Activated CD4-positive, alpha-beta memory T cell treated with anti-CD3 and anti-CD28 coated beads, Interleukin-2, amount 10 ng/mL, durations not matched to agents 7 days and 5 days (primary cell): Measurements from ENCODE around the gene SMPDL3B. TPM values are rescaled to one million over a fixed set of nuclear protein-coding genes. Genes with fewer than 3 reads are reported as not detected.
A peak's percentile ranks its signal among the peaks of the same experiment; 100 is the strongest.

Experiments
- CTCF ChIA-PET: fragments of 350-600 bp; sonication (Branson Sonifier 250); formaldehyde crosslinking; loops from one replicate; lab custom pipeline; 2021; ENCODE audit warnings: antibody characterized with exemption, inconsistent platforms; lab: Charles Lee
- POLR2A ChIA-PET: fragments of 350-600 bp; sonication (Branson Sonifier 250); formaldehyde crosslinking; loops from one replicate; lab custom pipeline; 2021; ENCODE audit warnings: antibody characterized with exemption; lab: Charles Lee
- DNase-seq: peaks from one replicate; pipeline ENCODE4 v3.0.0-alpha.2; 2020
- H3K27ac Mint-ChIP-seq: one replicate; pipeline ENCODE4 v1.8.0; 2021; ENCODE audit warnings: mild to moderate bottlenecking, mixed read lengths
- H3K27me3 Mint-ChIP-seq: one replicate; pipeline ENCODE4 v1.8.0; 2021; ENCODE audit warnings: mixed read lengths
- H3K36me3 Mint-ChIP-seq: one replicate; pipeline ENCODE4 v1.8.0; 2021; ENCODE audit warnings: low read depth, mixed read lengths
- H3K4me1 Mint-ChIP-seq: one replicate; pipeline ENCODE4 v1.8.0; 2021; ENCODE audit warnings: mixed read lengths
- H3K4me3 Mint-ChIP-seq: one replicate; pipeline ENCODE4 v1.8.0; 2021; ENCODE audit warnings: mild to moderate bottlenecking, mixed read lengths
- H3K9me3 Mint-ChIP-seq: one replicate; pipeline ENCODE4 v1.8.0; 2021; ENCODE audit warnings: mixed read lengths
- total RNA-seq, 2 experiments: library from RNA; stranded (reverse); gene quantifications; one replicate each; pipeline ENCODE4 v1.2.3, GENCODE V29; 2021

Gene SMPDL3B
- total RNA-seq, 2 experiments from 2014 or later: 0.76 to 0.93 TPM

DNA sequence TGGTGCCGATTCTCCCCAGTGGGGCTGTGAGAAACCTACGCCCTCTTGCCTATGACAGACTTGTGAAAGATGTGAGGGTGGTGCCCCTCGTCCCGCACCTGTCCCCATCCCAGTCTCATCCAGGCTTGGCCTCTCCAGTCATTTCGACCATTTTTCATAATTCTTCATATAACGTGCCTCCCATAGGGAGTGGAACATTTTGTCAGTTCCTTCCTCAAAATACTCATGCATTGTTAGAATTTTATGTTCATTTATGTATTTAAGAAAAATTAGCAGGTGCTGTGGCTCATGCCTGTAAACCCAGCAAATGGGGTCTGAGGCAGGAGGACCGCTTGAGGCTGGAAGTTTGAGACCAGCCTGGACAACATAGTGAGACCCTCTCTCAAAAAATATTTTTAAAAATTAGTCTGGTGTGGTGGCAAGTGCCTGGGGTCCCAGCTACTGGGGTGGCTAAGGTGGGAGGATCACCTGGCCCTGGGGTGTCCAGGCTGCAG, 19.7 kb upstream of the SMPDL3B start:
- Mint-ChIP-seq H3K9me3 (peaks cover 3% of the 10 kb centered on the region), H3K4me1 (peaks cover 31% of the 10 kb centered on the region), H3K4me3 (peak overlapping the region; percentile 97), H3K27me3 (peaks cover 17% of the 10 kb centered on the region), H3K36me3 (peaks cover 31% of the 10 kb centered on the region), H3K27ac (peak overlapping the region; percentile 97)
- no peak for DNase-seq
- ChIA-PET POLR2A (interaction anchor here (1.1 kb wide), 1 partner anchor 17 kb away, joined by 3 read pairs; no protein-coding TSS in a partner anchor), CTCF (no interaction called here)

DNA sequence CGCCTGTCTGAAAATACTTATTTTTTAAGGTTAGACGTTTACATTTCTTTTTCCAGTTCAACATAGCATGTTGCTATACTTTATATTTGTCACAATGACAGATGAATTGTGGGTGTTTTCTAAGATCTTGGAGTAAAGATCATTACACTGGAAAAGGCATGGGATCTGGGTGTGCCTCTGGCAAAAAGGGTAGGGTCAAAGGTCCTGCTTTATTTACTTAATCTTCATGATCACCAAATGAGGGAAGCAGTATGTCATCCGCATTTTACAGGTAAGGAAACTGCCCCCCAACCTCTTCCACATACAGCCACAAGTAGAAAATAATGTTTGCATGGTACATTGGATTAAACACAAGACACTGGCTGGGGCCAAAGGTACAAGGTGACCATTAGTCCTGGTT, 12.5 kb upstream of the SMPDL3B start:
- no peak overlapping the region for H3K27ac Mint-ChIP-seq
- ChIA-PET CTCF (interaction anchor here (0.8 kb wide), 1 partner anchor 52 kb away, joined by 3 read pairs; no protein-coding TSS in a partner anchor), POLR2A (no interaction called here)
- H3K4me1 Mint-ChIP-seq: no peaks in the 10 kb centered on the region
- no peaks in the 10 kb centered on the region for H3K36me3 Mint-ChIP-seq
- no peaks in the 10 kb centered on the region for H3K9me3 Mint-ChIP-seq
- no peak for DNase-seq
- no peak overlapping the region for H3K4me3 Mint-ChIP-seq
- H3K27me3 Mint-ChIP-seq: peaks cover 22% of the 10 kb centered on the region

DNA sequence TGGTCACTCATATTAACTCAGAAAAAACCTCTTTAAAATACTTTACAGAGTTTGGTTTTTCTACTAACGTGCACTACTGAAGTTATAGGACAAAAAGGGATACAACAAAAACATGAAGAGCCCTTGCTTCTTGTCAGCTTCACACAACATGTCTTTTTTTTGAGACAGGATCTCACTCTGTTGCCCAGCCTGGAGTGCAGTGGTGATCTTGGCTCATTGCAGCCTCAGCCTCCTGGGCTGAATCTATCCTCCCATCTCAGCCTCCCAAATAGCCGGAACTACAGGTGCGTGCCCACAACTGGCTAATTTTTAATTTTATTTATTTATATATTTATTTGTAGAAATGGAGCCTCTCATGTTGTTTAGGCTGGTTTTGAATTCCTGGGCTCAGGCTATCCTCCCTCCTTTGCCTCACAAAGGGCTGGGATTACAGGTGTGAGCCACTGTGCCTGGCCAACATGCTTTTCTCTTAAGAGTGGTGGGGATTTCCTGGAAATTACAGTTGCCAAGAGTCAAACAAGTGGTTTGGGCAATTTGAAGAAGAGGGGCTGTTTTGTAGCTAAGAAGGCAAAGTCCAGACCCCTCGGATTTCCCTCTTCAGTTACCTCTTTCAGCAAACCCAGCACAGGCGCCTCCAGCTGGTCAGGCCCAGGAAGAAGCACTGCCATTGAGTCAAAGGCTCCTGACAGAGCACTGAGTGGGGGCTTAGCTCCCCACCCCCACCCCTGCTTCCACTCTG, 6.4 kb upstream of the SMPDL3B start:
- Mint-ChIP-seq H3K36me3 (peaks cover 2% of the 10 kb centered on the region), H3K9me3 (no peaks in the 10 kb centered on the region), H3K27me3 (peaks cover 12% of the 10 kb centered on the region), H3K4me3 (no peak overlapping the region), H3K4me1 (peaks cover 24% of the 10 kb centered on the region), H3K27ac (no peak overlapping the region)
- DNase-seq: no peak
- POLR2A ChIA-PET: interaction anchor here (0.6 kb wide), 1 partner anchor 59 kb away, joined by 3 read pairs; no protein-coding TSS in a partner anchor
- CTCF ChIA-PET: interaction anchor here (0.6 to 4.6 kb wide), 3 partner anchors 12 to 175 kb away, joined by 3 to 22 read pairs (median 3); no protein-coding TSS in a partner anchor

DNA sequence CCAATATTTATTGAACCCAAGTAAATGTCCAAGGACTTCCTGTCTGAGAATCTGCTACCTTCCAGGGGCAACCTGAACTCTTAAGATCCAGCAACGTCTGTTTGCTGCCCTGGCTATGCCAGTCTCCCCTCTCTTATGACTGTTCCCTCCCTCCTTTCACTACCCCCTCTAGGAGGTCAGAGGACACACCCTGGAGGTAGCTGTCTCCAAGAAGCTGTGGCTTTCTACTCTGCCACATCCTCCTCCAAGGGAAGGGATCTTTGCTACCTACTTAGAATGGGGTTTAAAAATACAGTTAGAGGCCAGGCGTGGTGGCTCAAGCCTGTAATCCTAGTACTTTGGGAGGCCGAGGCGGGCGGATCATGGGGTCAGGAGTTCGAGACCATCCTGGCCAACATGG, 3.6 kb upstream of the SMPDL3B start:
- Mint-ChIP-seq H3K27me3 (peaks cover 22% of the 10 kb centered on the region), H3K27ac (peak overlapping the region; percentile 29), H3K4me1 (peaks cover 37% of the 10 kb centered on the region), H3K4me3 (no peak overlapping the region), H3K36me3 (peaks cover 2% of the 10 kb centered on the region), H3K9me3 (no peaks in the 10 kb centered on the region)
- ChIA-PET POLR2A (interaction anchor here (1.2 to 1.4 kb wide), 2 partner anchors 12 to 14 kb away, joined by 3 to 4 read pairs; no protein-coding TSS in a partner anchor), CTCF (interaction anchor here (1.4 to 4.6 kb wide), 3 partner anchors 9 to 20 kb away, joined by 3 to 22 read pairs (median 5); no protein-coding TSS in a partner anchor)
- DNase-seq: peak; percentile 28

DNA sequence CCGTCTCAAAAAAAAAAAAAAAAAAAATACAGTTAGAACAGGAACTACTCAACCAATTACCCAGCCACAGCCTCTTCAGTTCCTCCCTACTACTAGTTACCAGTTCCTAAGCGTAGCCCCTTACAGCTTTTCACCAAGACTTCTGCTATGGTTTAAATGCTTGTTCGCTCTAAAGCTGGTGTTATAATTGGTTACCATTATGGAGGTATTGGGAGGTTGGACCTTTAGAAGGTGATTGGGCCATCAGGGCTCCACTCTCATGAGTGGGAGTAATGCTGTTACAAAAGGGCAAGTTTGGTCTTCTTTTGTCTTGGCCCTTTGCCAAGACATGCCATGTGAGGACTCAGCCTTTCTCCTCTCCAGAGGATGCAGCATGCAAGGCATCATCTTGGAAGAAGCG, 3.0 kb upstream of the SMPDL3B start:
- Mint-ChIP-seq H3K9me3 (no peaks in the 10 kb centered on the region), H3K4me1 (peaks cover 37% of the 10 kb centered on the region), H3K27ac (no peak overlapping the region), H3K27me3 (peaks cover 20% of the 10 kb centered on the region), H3K4me3 (no peak overlapping the region), H3K36me3 (peaks cover 2% of the 10 kb centered on the region)
- no peak for DNase-seq
- ChIA-PET POLR2A (interaction anchor here (0.7 to 1.4 kb wide), 3 partner anchors 12 to 267 kb away, joined by 3 to 4 read pairs (median 3); no protein-coding TSS in a partner anchor), CTCF (interaction anchor here (1.4 to 4.6 kb wide), 3 partner anchors 8 to 20 kb away, joined by 3 to 22 read pairs (median 5); no protein-coding TSS in a partner anchor)

DNA sequence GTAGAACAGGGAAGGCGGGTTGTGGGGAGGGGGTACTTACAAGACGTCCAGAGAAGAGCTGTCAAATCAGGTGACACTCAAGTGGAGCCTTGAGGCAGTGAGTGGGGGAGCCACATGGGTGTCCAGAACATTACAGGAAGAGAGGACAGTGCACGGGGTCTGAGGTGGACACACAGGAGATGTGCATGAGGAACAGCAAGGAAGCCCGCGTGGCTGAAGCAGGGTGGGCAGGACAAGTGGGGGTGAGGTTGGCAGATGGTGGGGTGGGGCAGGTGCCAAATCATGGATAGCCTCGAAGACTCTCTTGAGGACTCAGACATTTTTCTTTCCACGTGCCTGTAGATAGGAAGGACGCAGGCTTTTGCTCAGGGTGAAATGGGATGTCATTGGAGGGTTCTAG, 921 bp downstream of the SMPDL3B start:
- Mint-ChIP-seq H3K27ac (no peak overlapping the region), H3K4me3 (no peak overlapping the region), H3K36me3 (peaks cover 2% of the 10 kb centered on the region), H3K9me3 (no peaks in the 10 kb centered on the region), H3K27me3 (peaks cover 20% of the 10 kb centered on the region), H3K4me1 (peaks cover 51% of the 10 kb centered on the region)
- POLR2A ChIA-PET: interaction anchor here (1.3 kb wide), 1 partner anchor 24 kb away, joined by 3 read pairs; the partner anchor contains the start of gene XKR8
- CTCF ChIA-PET: no interaction called here
- no peak for DNase-seq

DNA sequence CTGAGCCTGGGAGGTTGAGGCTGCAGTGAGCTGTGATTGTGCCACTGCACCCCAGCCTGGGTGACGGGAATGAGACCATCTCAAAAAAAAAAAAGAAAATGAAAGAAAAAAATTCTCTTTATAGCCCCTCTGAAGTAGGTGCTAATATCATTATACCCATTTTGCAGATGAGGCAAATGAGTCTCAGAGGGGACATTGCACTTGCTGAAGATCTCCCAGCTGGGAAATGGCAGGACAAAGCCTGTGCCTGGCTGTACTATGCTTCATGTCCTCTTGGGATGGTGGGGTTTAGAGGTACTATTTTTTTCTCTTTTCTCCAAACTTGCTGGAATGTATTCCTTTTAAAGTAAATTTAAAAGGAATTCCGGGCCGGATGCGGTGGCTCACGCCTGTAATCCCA, 1.6 kb downstream of the SMPDL3B start:
- Mint-ChIP-seq H3K36me3 (peaks cover 2% of the 10 kb centered on the region), H3K9me3 (no peaks in the 10 kb centered on the region), H3K27me3 (peaks cover 20% of the 10 kb centered on the region), H3K27ac (no peak overlapping the region), H3K4me1 (peaks cover 49% of the 10 kb centered on the region), H3K4me3 (no peak overlapping the region)
- no peak for DNase-seq
- POLR2A ChIA-PET: no interaction called here
- CTCF ChIA-PET: no interaction called here

DNA sequence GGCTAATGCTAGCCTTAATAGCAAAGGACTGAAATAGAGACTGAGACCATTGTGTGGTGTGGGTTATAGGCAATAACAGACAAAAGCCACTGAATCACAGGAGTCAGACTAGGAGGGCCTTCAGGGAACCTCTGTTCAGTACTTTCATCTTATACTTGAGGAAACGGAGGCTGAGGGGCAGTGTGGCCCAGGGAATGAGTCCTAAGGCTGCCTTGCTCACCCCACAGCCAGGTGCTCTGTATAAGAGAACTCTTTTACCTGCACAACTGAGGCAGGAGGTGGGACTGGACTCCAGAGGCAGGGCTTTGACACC, 2.7 kb downstream of the SMPDL3B start:
- Mint-ChIP-seq H3K36me3 (peaks cover 2% of the 10 kb centered on the region), H3K9me3 (no peaks in the 10 kb centered on the region), H3K4me3 (no peak overlapping the region), H3K27ac (no peak overlapping the region), H3K27me3 (peaks cover 16% of the 10 kb centered on the region), H3K4me1 (peaks cover 46% of the 10 kb centered on the region)
- CTCF ChIA-PET: interaction anchor here (0.6 to 1.6 kb wide), 3 partner anchors 42 to 114 kb away, joined by 3 to 4 read pairs (median 4); no protein-coding TSS in a partner anchor
- POLR2A ChIA-PET: interaction anchor here (1.5 kb wide), 1 partner anchor 12 kb away, joined by 3 read pairs; no protein-coding TSS in a partner anchor
- DNase-seq: no peak

DNA sequence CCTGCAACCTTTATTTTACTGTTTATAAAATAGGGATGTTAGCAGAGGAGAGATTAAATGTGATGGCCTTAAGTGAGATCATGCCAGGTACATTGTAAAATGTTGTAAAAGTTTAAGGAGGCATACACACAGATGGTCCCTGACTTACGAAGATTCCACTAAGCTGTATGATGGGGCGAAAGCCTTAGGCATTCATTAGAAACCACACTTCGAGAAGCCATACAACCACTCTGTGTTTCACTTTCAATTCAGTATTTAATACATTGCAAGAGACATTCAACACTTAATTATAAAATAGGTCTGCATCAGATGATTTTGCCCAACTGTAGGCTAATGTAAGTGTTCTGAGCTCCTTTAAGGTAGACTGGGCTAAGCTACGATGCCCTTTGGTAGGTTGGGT, 3.7 kb downstream of the SMPDL3B start:
- CTCF ChIA-PET: interaction anchor here (1.0 to 3.9 kb wide), 4 partner anchors 9 to 43 kb away, joined by 3 to 22 read pairs (median 4); no protein-coding TSS in a partner anchor
- no peak for DNase-seq
- Mint-ChIP-seq H3K4me3 (no peak overlapping the region), H3K27me3 (peaks cover 14% of the 10 kb centered on the region), H3K27ac (no peak overlapping the region), H3K4me1 (peaks cover 52% of the 10 kb centered on the region), H3K36me3 (no peaks in the 10 kb centered on the region), H3K9me3 (no peaks in the 10 kb centered on the region)
- POLR2A ChIA-PET: interaction anchor here (0.6 to 1.2 kb wide), 2 partner anchors 21 to 91 kb away, joined by 3 to 5 read pairs; partner anchors contain the start of gene XKR8

DNA sequence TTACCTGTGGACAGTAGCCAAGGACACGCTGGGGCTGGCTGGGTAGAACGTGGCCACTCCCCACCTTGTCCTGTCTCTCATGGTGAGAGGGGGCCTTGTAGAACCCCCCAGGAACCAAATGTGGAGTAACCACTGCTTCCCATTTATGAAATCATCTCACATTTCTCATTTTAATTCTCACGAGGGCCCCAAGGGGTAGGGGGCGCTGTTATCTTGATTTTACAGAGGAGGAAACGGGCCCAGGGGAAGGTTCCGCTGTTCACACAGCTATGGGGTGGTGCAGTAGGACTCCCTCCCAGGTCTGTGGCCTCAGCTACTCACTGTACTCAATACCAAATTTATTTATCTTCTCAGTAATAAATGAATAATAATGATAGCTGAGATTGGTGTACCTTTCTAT, 5.5 kb downstream of the SMPDL3B start:
- ChIA-PET CTCF (interaction anchor here (0.5 to 3.9 kb wide), 21 partner anchors 10 to 269 kb away, joined by 3 to 22 read pairs (median 4); partner anchors contain the start of genes EYA3, STX12 and XKR8), POLR2A (interaction anchor here (0.7 to 7.5 kb wide), 3 partner anchors 12 to 268 kb away, joined by 3 to 50 read pairs (median 4); partner anchors contain the start of gene XKR8)
- H3K9me3 Mint-ChIP-seq: no peaks in the 10 kb centered on the region
- H3K36me3 Mint-ChIP-seq: no peaks in the 10 kb centered on the region
- H3K27me3 Mint-ChIP-seq: peaks cover 7% of the 10 kb centered on the region
- peak; percentile 79 for DNase-seq
- H3K27ac Mint-ChIP-seq: peak overlapping the region; percentile 28
- peaks cover 56% of the 10 kb centered on the region for H3K4me1 Mint-ChIP-seq
- no peak overlapping the region for H3K4me3 Mint-ChIP-seq

DNA sequence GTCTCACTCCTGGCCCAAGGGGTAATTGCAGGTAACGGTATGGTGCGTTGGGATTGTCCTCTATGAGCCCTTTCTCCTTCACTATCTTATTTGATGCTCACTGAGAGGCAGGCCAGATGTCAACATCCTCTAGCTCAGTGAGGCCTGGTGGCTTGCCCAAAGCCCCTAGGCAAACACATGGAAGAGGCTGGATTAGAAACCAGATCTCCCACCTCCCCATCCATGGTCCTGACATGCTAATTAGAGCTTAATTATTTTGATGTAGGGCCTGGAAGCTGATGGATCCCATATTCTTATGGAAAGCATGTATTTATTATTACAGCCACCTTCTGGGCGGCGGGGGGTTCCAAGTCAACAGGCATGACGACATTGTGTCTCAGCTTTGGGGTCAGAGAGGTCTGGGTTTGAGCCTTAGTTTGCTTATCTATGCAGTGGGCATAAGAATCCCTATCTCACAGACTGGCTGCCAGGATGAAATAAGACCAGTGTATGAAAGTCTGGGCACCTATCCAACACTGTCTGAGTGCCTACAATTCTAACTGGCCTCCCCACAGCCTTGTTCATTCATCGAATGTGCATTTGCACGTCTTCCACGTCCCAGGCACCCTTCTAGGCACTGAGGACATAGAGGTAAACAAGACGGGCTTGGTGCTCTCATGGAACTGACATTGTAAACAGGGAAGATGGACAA, 6.2 kb downstream of the SMPDL3B start:
- DNase-seq: no peak
- Mint-ChIP-seq H3K9me3 (no peaks in the 10 kb centered on the region), H3K27me3 (no peaks in the 10 kb centered on the region), H3K4me1 (peaks cover 51% of the 10 kb centered on the region), H3K27ac (peak overlapping the region; percentile 33), H3K36me3 (no peaks in the 10 kb centered on the region), H3K4me3 (no peak overlapping the region)
- POLR2A ChIA-PET: interaction anchor here (0.7 to 7.5 kb wide), 3 partner anchors 11 to 267 kb away, joined by 3 to 50 read pairs (median 4); partner anchors contain the start of gene XKR8
- CTCF ChIA-PET: interaction anchor here (0.6 to 3.9 kb wide), 20 partner anchors 11 to 268 kb away, joined by 3 to 22 read pairs (median 4); partner anchors contain the start of genes EYA3, STX12 and XKR8
